Activated CD8-positive, alpha-beta T cell treated with anti-CD3 and anti-CD28 coated beads, Interleukin-2, amount 10 ng/mL, durations not matched to agents 7 days and 5 days (primary cell): ENCODE measurements around the gene RNF152. TPM values are rescaled to one million over a fixed set of nuclear protein-coding genes. Genes with fewer than 3 reads are reported as not detected.

ENCODE experiments used
- ATAC-seq: fragments of 150-1000 bp; cut with Tn5 transposase; one replicate; pipeline ENCODE4 v1.10.0; 2021; ENCODE audit warnings: moderate library complexity
- CTCF ChIA-PET: fragments of 350-600 bp; sonication (Branson Sonifier 250); formaldehyde crosslinking; loops from one replicate; lab custom pipeline; 2021; ENCODE audit warnings: antibody characterized with exemption; lab: Charles Lee
- POLR2A ChIA-PET: fragments of 350-600 bp; sonication (Branson Sonifier 250); formaldehyde crosslinking; loops from one replicate; lab custom pipeline; 2021; ENCODE audit warnings: antibody characterized with exemption; lab: Charles Lee
- DNase-seq: peaks from one replicate; pipeline ENCODE4 v3.0.0-alpha.2; 2020
- H3K27ac Mint-ChIP-seq: one replicate; pipeline ENCODE4 v1.8.0; 2021; ENCODE audit warnings: mild to moderate bottlenecking, mixed read lengths
- H3K27me3 Mint-ChIP-seq: one replicate; pipeline ENCODE4 v1.8.0; 2021; ENCODE audit warnings: low read depth, mixed read lengths
- H3K36me3 Mint-ChIP-seq: one replicate; pipeline ENCODE4 v1.8.0; 2021; ENCODE audit warnings: low read depth, mixed read lengths
- H3K4me1 Mint-ChIP-seq: one replicate; pipeline ENCODE4 v1.8.0; 2021; ENCODE audit warnings: low read depth, mixed read lengths
- H3K4me3 Mint-ChIP-seq: one replicate; pipeline ENCODE4 v1.8.0; 2021; ENCODE audit warnings: mild to moderate bottlenecking, mixed read lengths
- H3K9me3 Mint-ChIP-seq: one replicate; pipeline ENCODE4 v1.8.0; 2022; ENCODE audit warnings: mixed read lengths; ENCODE audit not compliant: insufficient read depth
- total RNA-seq, 2 experiments: library from RNA; stranded (reverse); gene quantifications; one replicate each; pipeline ENCODE4 v1.2.3, GENCODE V29; 2021

Gene RNF152
- total RNA-seq, 2 experiments from 2014 or later, result not detected

DNA sequence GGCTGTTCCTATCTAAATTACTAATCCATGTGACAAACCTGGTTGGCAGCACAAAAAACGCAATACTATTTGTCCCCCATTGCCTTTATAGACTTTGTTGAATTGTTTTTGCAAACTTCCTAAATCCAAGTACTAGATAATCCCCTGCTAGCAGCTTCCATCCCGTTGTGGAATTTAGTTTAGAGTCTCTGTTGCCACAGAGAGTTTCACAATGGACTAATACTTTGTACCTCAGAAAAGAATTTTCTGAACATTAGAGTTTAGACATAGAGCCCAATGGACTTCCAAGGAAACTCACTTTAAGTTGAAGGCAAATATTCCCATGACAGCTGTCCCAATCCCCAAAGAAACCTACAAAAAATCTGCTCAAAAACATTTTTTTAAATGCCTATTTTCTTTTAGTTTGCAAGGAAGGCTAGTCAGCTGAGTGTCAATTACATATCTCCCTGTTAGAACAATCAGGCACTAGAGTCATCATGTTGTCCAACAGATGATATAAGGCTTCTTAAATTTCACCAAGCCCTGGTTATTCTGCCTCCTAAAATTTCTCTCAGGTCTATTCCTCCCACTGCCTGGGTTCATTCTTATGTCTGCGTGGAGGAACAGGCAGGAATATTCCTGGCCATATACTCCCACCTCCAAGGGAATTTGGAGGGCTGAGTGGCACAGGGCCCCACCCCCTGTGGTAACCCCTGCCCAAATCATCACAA is 27.2 kb downstream of the RNF152 start:
- H3K27me3 Mint-ChIP-seq, result peaks cover 4% of the 10 kb centered on the region
- ATAC-seq, result no peak
- ChIA-PET CTCF (no interaction called here), POLR2A (no interaction called here)
- no peak overlapping the region for H3K27ac Mint-ChIP-seq
- no peak overlapping the region for H3K4me3 Mint-ChIP-seq
- no peaks in the 10 kb centered on the region for H3K4me1 Mint-ChIP-seq
- H3K36me3 Mint-ChIP-seq, result no peaks in the 10 kb centered on the region
- no peaks in the 10 kb centered on the region for H3K9me3 Mint-ChIP-seq
- no peak for DNase-seq

- Mint-ChIP-seq H3K4me3 (no peak overlapping the region), H3K9me3 (no peaks in the 10 kb centered on the region), H3K27ac (no peak overlapping the region), H3K36me3 (no peaks in the 10 kb centered on the region), H3K4me1 (no peaks in the 10 kb centered on the region), H3K27me3 (peaks cover 5% of the 10 kb centered on the region)
- DNase-seq, result no peak
- CTCF ChIA-PET, result no interaction called here
- POLR2A ChIA-PET, result no interaction called here
- no peak for ATAC-seq
These were observed 31.4 kb downstream of the RNF152 start for GRCh38 chr18:61861372-61861771.

GRCh38 chr18:61860302-61860701 is 32.5 kb downstream of the RNF152 start:
- H3K27ac Mint-ChIP-seq, result no peak overlapping the region
- ChIA-PET CTCF (interaction anchor here (0.6 kb wide), 1 partner anchor 64 kb away, joined by 3 read pairs; no protein-coding TSS in a partner anchor), POLR2A (no interaction called here)
- ATAC-seq, result no peak
- DNase-seq, result no peak
- H3K36me3 Mint-ChIP-seq, result no peaks in the 10 kb centered on the region
- H3K4me3 Mint-ChIP-seq, result no peak overlapping the region
- peaks cover 3% of the 10 kb centered on the region for H3K27me3 Mint-ChIP-seq
- H3K9me3 Mint-ChIP-seq, result no peaks in the 10 kb centered on the region
- no peaks in the 10 kb centered on the region for H3K4me1 Mint-ChIP-seq

DNA sequence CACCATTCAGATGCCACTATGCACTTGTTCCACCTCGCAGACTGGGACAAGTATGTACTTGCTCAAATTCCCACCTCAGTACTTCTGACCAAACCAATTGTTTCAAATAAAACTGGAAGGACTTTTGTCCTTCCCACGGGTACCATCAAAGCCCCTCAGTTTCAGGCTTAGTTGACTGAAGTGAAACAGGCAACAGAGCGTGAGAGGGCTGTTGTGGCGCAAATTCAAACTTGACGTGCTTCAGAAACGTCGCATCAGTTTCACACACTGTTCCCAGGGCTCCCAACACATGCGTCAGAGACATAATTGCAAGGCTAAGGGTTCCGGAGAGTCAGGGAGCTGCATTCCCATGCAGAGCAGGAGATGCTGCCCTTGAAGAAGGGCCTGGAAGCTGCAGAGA is 33.7 kb downstream of the RNF152 start:
- ATAC-seq (no peak), DNase-seq (no peak)
- Mint-ChIP-seq H3K4me1 (no peaks in the 10 kb centered on the region), H3K4me3 (no peak overlapping the region), H3K9me3 (no peaks in the 10 kb centered on the region), H3K36me3 (no peaks in the 10 kb centered on the region), H3K27ac (no peak overlapping the region), H3K27me3 (peaks cover 3% of the 10 kb centered on the region)
- POLR2A ChIA-PET, result no interaction called here
- CTCF ChIA-PET, result no interaction called here

GRCh38 chr18:61856678-61857077 is 36.1 kb downstream of the RNF152 start:
- DNase-seq, result no peak
- no peak for ATAC-seq
- Mint-ChIP-seq H3K27me3 (peaks cover 10% of the 10 kb centered on the region), H3K4me1 (no peaks in the 10 kb centered on the region), H3K4me3 (no peak overlapping the region), H3K27ac (no peak overlapping the region), H3K36me3 (no peaks in the 10 kb centered on the region), H3K9me3 (no peaks in the 10 kb centered on the region)
- CTCF ChIA-PET, result interaction anchor here (0.8 kb wide), 1 partner anchor 16 kb away, joined by 3 read pairs; no protein-coding TSS in a partner anchor
- POLR2A ChIA-PET, result no interaction called here

DNA sequence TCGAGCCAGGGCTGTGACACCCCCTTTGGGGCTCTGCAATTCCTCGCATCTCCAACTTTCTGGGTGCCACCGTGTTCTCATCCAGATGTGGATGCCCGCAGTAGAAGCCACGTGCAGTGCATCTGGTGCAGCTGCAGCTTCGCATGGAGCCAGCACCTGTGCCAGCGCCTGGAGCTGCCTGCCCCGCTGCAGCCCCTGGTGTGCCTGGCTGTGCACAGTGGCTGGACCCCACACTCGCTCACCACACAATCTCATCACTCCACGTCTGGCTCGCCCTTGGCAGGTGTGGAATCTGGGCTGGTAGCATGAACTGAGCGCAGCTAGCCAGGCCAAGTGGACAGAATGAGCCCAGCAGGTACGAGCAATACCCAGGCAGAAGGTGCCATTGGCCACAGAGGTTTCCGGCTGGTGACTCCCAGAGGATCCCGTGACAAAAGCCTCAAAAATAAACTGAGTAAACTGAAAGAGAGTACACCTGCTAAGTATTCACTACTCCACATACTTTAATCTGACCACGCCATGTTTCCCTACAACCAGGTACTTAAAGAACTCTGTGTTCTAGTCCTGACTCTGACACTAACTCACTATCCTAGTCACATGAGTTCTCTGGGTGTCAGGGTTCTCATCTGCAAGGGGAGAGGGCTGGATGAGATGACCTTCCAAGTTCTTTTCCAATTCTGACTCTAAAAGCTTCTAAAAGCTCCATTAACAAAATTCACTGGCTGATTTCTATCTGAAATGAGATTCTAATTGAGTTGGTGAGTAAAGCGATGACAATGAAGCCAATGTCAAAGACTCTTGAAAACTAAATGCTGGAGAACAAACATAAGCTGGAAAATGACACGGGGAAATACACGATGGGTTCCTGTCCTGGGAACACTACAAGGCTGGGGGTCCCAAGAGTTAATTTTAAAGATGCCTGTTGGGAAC is 37.1 kb downstream of the RNF152 start:
- DNase-seq (no peak), ATAC-seq (no peak)
- POLR2A ChIA-PET, result no interaction called here
- no peaks in the 10 kb centered on the region for H3K9me3 Mint-ChIP-seq
- H3K27me3 Mint-ChIP-seq, result peaks cover 12% of the 10 kb centered on the region
- no peak overlapping the region for H3K4me3 Mint-ChIP-seq
- H3K36me3 Mint-ChIP-seq, result no peaks in the 10 kb centered on the region
- H3K4me1 Mint-ChIP-seq, result no peaks in the 10 kb centered on the region
- CTCF ChIA-PET, result no interaction called here
- no peak overlapping the region for H3K27ac Mint-ChIP-seq

GRCh38 chr18:61854578-61855448 is 38.0 kb downstream of the RNF152 start:
- H3K27me3 Mint-ChIP-seq, result peaks cover 12% of the 10 kb centered on the region
- CTCF ChIA-PET, result no interaction called here
- no peaks in the 10 kb centered on the region for H3K36me3 Mint-ChIP-seq
- H3K9me3 Mint-ChIP-seq, result no peaks in the 10 kb centered on the region
- H3K27ac Mint-ChIP-seq, result no peak overlapping the region
- H3K4me3 Mint-ChIP-seq, result no peak overlapping the region
- DNase-seq, result no peak
- POLR2A ChIA-PET, result no interaction called here
- ATAC-seq, result no peak
- H3K4me1 Mint-ChIP-seq, result no peaks in the 10 kb centered on the region

- POLR2A ChIA-PET, result no interaction called here
- H3K9me3 Mint-ChIP-seq, result no peaks in the 10 kb centered on the region
These were observed 39.0 kb downstream of the RNF152 start for GRCh38 chr18:61853855-61854254.

GRCh38 chr18:61852496-61852895 is 40.3 kb downstream of the RNF152 start:
- Mint-ChIP-seq H3K27ac (no peak overlapping the region), H3K4me3 (no peak overlapping the region), H3K36me3 (no peaks in the 10 kb centered on the region), H3K4me1 (no peaks in the 10 kb centered on the region), H3K9me3 (no peaks in the 10 kb centered on the region), H3K27me3 (peaks cover 11% of the 10 kb centered on the region)
- ChIA-PET CTCF (no interaction called here), POLR2A (no interaction called here)
- DNase-seq (no peak), ATAC-seq (no peak)

More at GRCh38 chr18:61853855-61854254, 39.0 kb downstream of the RNF152 start:
- H3K4me1 Mint-ChIP-seq, result no peaks in the 10 kb centered on the region
- peaks cover 12% of the 10 kb centered on the region for H3K27me3 Mint-ChIP-seq
- H3K4me3 Mint-ChIP-seq, result no peak overlapping the region
- ATAC-seq (no peak), DNase-seq (no peak)
- H3K36me3 Mint-ChIP-seq, result no peaks in the 10 kb centered on the region
- H3K27ac Mint-ChIP-seq, result no peak overlapping the region
- CTCF ChIA-PET, result no interaction called here

DNA sequence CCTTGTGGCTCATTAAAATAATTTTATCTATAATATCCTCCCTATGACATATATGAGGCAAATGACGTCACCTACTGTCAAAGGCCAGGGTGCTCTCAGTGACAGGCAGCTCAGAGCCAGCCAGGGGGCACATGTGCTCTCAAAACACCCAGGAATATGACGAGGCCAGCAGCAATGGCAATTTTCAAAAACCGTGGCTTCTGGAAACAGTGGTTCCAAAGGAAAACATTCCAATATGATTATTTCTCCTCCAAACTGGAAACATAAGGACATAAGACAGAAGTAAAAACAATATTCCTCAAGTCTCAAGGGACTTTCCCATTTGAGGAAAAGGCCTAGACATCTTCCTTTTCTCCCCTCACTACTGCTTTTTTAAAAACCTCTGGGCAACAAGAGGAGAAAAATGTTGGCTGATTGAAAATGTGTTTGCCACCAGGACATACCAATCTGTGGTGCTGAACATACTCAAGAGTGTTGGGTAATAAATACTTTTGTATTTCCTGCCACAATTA is 40.8 kb downstream of the RNF152 start:
- Mint-ChIP-seq H3K4me1 (no peaks in the 10 kb centered on the region), H3K9me3 (no peaks in the 10 kb centered on the region), H3K27ac (no peak overlapping the region), H3K27me3 (peaks cover 11% of the 10 kb centered on the region), H3K4me3 (no peak overlapping the region), H3K36me3 (no peaks in the 10 kb centered on the region)
- CTCF ChIA-PET, result no interaction called here
- DNase-seq, result no peak
- POLR2A ChIA-PET, result no interaction called here
- no peak for ATAC-seq

- no peak for DNase-seq
- CTCF ChIA-PET, result no interaction called here
- Mint-ChIP-seq H3K9me3 (no peaks in the 10 kb centered on the region), H3K27me3 (peaks cover 13% of the 10 kb centered on the region), H3K36me3 (no peaks in the 10 kb centered on the region), H3K4me3 (no peak overlapping the region), H3K4me1 (no peaks in the 10 kb centered on the region), H3K27ac (no peak overlapping the region)
- POLR2A ChIA-PET, result no interaction called here
- ATAC-seq, result no peak
These were observed 41.5 kb downstream of the RNF152 start for GRCh38 chr18:61851279-61851678.
